ENCODE measurements around the gene RAPGEF5.

RAPGEF5 gene

DNA sequence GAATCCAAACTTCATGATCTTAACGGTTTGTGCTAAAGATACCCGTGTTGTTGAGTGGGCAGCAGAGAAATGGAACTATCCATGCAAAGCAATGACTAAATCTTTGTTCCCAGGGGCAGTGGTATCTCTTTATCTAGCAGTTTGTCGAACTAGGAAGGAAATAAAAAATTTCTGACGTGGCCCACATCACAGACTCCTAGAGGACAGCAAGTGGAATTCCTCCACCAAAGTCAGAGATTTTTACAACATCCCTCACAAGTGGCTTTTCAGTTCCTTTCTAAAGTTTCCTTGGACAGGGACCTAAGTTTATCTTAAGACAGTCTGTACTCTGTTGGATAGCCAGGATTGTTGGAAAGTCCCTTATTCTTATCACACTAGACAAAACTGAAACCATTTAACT, 136.0 kb downstream of the RAPGEF5 start:
- TF ChIP-seq, protein P1, sequence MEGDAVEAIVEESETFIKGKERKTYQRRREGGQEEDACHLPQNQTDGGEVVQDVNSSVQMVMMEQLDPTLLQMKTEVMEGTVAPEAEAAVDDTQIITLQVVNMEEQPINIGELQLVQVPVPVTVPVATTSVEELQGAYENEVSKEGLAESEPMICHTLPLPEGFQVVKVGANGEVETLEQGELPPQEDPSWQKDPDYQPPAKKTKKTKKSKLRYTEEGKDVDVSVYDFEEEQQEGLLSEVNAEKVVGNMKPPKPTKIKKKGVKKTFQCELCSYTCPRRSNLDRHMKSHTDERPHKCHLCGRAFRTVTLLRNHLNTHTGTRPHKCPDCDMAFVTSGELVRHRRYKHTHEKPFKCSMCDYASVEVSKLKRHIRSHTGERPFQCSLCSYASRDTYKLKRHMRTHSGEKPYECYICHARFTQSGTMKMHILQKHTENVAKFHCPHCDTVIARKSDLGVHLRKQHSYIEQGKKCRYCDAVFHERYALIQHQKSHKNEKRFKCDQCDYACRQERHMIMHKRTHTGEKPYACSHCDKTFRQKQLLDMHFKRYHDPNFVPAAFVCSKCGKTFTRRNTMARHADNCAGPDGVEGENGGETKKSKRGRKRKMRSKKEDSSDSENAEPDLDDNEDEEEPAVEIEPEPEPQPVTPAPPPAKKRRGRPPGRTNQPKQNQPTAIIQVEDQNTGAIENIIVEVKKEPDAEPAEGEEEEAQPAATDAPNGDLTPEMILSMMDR (IDR thresholded peaks at IDR 0.05; ENCODE audit: borderline replicate concordance, control extremely low read depth, extremely low read depth, insufficient read depth, missing control alignments), result no peak
- DNase-seq (ENCODE audit: low spot score), result no peak
- in situ Hi-C loops (cut with MboI; ENCODE audit: low sequenced_read_pairs, unreplicated experiment), result no loop called here

DNA sequence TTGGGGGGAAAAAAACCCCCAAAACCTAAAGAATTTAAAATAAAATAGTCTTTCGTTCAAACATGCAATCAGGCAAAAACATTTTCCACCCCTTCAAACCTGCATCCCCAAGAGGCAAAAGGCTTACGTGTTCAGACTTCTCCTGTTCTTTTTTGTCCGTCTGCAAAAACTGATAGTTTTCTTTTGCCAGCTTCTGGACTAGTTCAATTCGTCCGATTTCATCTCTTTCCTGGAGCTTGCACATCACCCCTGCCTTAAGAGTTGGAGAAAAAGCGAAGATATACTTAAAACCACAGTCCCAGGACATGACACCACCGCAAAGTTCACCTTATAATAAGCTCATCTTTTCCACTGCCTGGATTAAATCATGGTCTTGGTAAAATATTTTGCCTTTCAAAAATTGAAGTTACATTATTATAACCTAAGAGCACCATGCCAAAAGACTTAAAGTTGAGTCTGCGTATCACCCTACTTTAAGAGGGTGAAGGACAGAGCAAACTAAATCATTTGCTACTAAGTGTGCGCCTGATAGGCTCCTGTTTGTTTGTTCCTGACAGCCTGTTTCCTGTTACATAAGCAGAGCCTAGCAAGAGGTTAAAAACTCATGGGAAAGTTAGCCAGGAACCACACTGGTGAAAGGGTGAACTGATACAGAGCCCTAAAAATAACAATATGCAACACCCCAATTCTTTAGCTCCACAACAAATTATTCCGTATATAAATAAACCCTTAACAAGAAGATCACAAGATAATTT, 137.0 kb downstream of the RAPGEF5 start:
- in situ Hi-C loops (cut with MboI; ENCODE audit: low sequenced_read_pairs, unreplicated experiment), result no loop called here
- DNase-seq (ENCODE audit: low spot score), result no peak
- TF ChIP-seq, protein P1 (IDR thresholded peaks at IDR 0.05; ENCODE audit: borderline replicate concordance, control extremely low read depth, extremely low read depth, insufficient read depth, missing control alignments), result no peak

DNA sequence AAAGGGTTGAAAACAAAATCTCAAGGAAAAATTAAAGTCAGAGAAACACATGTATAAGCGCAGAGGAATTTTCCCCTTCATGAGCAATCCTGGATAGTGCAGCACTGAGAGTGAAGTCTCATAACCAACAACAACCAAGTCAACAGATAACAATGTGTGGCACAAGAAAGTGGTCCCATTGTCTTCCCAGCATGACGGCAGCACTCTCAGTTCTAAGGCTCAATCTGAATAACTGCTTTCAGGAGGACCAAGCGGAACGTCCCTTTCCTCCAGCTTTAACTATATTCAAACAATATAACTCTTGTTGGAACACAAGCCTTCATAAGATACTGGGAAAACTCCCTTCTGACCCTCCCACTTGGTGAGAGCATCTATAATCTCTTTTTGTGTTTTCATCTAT, 137.9 kb downstream of the RAPGEF5 start:
- in situ Hi-C loops (cut with MboI; ENCODE audit: low sequenced_read_pairs, unreplicated experiment), result no loop called here
- DNase-seq (ENCODE audit: low spot score), result no peak
- TF ChIP-seq, protein P1 (IDR thresholded peaks at IDR 0.05; ENCODE audit: borderline replicate concordance, control extremely low read depth, extremely low read depth, insufficient read depth, missing control alignments), result no peak

DNA sequence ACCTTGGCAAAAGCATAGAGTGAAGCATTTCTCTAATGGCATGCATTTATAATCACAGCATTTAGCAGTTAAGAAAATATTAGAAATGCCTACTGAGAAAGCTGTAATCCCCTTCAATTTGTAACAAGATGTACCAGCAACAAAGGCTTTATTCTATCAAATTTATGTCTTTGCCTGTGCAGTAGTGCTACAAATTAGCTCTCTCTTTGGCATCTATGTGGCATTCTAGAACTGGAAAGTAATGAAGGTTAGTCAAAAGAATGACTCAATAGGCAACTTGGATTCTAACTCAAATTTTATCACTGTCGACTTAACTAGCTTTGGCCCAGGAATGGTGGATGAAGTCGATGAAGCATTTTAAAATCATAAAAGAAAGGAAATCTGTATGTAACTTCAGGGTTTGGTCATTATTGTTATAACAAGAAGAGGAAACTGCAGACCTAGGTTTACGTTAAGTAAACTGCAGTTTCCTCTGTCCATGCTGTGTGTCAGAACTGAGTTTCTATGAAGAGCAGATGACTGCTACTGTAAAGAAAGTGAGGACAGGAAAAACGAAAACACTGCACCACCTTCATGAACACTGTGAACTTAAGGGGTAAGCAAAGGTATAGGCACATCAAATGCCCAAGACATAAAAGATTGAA, 140.0 kb downstream of the RAPGEF5 start:
- DNase-seq (ENCODE audit: low spot score), result no peak
- in situ Hi-C loops (cut with MboI; ENCODE audit: low sequenced_read_pairs, unreplicated experiment), result no loop called here
- TF ChIP-seq, protein P1 (IDR thresholded peaks at IDR 0.05; ENCODE audit: borderline replicate concordance, control extremely low read depth, extremely low read depth, insufficient read depth, missing control alignments), result no peak

DNA sequence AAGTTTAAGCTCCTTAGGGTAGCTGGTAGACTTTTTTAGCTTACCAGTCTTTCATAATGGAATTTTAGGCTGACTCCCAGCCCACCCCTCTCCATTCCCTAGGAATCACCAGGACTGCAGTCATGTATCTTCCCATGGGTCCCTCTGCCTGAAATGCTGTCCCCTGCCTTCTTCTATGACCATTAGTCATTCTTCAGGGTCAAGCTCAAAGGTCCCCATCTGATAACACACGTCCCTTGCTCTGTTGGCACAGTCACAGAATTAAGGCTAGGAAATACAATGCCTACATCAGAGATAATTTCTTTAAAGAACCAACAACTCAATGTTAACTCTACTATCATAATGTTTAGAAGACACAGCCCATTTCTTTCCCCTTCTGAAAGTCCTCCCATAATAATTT, 140.6 kb downstream of the RAPGEF5 start:
- no peak for DNase-seq (ENCODE audit: low spot score)
- in situ Hi-C loops (cut with MboI; ENCODE audit: low sequenced_read_pairs, unreplicated experiment), result no loop called here
- TF ChIP-seq, protein P1 (IDR thresholded peaks at IDR 0.05; ENCODE audit: borderline replicate concordance, control extremely low read depth, extremely low read depth, insufficient read depth, missing control alignments), result no peak

DNA sequence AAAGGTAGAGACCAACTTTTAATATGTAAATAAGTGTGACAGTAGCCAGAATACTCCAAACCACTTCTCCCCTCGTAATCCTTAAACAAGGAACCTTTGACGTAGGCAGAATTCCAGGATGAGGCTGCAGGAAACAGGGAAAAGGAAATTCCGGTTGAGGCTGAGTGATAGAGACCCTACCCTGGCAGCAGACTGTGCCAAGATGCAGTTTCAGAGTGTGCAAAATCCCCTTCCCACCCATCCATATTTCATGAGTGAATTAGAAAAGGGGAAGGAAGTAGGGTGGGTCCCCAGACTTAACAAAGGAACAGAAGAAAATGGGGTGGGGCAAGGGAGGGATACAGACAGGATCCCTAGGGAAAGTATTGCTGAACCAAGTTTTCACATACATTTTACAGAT, 143.0 kb downstream of the RAPGEF5 start:
- TF ChIP-seq, protein P1 (IDR thresholded peaks at IDR 0.05; ENCODE audit: borderline replicate concordance, control extremely low read depth, extremely low read depth, insufficient read depth, missing control alignments), result no peak
- in situ Hi-C loops (cut with MboI; ENCODE audit: low sequenced_read_pairs, unreplicated experiment), result no loop called here
- no peak for DNase-seq (ENCODE audit: low spot score)
